GM19455 (cell line): ENCODE data around the gene ZNF384.

ENCODE experiments used
- ATAC-seq: cut with Tn5 transposase; IDR thresholded peaks from one replicate; pipeline ENCODE4 v1.9.1; 2021; ENCODE audit not compliant: unreplicated experiment

Gene ZNF384

GRCh38 chr12:6653987-6654386 is 35.2 kb downstream of the ZNF384 start:
- ATAC-seq = no peak

DNA sequence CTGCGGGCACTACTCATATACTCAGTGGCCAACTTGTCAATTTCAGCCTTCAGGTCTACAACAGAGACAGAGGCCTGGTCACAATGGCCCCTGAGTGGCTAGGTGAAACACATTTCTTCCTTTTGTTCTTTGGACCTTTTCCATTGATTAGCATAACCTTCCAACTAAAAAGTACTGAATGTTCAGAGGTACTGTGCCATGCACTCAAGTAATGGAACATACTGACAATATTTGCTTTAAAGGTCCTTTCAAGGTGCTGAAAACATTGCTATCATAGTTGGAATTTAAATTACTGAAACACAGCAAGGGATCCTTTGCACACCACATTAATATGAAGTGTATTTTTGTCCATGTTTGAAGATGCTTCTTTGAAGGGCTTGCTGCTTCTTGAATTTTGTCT is 35.8 kb downstream of the ZNF384 start:
- ATAC-seq = no peak

GRCh38 chr12:6652391-6652790 is 36.8 kb downstream of the ZNF384 start:
- ATAC-seq = no peak

GRCh38 chr12:6650832-6651231 is 38.3 kb downstream of the ZNF384 start:
- ATAC-seq = no peak

- ATAC-seq = no peak
Observed at GRCh38 chr12:6647083-6647604, 42.0 kb downstream of the ZNF384 start, which contains the start of gene ACRBP. ACRBP (minus strand) TSS chr12:6647432; CDS start chr12:6647366, 66 bp downstream.

GRCh38 chr12:6646276-6647082 is 42.7 kb downstream of the ZNF384 start:
- no peak for ATAC-seq

- ATAC-seq = no peak
Observed at GRCh38 chr12:6644903-6645302, 44.3 kb downstream of the ZNF384 start.

GRCh38 chr12:6644257-6644596 is 44.9 kb downstream of the ZNF384 start:
- ATAC-seq = no peak

DNA sequence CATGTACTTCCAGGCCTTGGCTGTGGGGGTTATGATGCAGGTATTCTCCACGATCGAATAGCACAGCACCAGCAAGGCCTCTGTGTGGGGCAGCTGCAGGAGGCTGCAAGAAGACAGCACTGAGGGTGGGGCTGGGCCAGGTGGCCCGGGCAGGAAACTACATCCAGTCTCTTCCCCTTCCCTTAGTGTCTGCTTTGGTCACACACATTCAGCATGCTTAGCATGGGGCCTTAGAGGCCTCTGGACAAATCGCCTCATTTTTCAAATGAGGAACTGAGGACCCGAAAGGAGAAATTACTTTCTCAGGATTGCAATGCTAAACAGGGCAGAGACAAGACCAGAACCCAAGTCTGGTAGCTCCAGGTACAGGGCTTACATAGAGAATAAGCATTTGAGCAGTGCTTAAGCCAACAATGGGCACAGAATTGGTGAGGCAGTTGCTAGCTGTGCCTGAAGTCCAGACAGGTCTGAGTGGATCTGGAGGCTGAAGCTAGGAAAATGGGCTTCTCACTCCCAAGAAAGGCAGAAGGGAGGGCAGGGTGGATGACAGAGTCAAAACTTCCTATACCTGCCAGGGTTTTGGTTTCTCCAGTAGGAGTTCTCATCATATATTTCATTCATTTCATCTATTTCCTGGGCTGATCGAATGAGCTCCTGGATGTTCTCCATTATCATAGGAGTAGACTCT is 45.5 kb downstream of the ZNF384 start:
- no peak for ATAC-seq

GRCh38 chr12:6641131-6641530 is 48.0 kb downstream of the ZNF384 start:
- ATAC-seq = no peak

DNA sequence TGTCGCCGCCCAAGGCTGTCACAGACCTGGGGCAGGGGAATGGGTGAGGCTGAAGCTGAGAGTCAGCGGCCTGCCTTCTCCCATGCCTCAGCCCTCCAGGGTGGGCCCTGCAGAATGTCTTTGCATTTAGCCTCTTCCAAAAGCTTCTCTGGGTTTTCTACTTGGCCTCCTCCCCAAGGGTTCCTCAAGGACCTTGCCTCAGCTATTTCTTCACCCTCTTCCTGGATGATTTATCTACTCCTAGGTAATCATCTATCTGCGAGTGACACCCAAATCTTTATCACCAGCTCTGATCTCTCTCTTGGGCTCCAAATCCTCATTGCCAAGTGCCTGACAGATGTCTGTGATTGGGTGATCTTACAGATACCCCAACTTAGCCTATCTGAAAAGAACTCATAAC is 48.7 kb downstream of the ZNF384 start:
- no peak for ATAC-seq

- ATAC-seq = no peak
Observed at GRCh38 chr12:6639151-6639801, 49.9 kb downstream of the ZNF384 start.

- no peak for ATAC-seq
Observed at GRCh38 chr12:6638305-6638704, 50.9 kb downstream of the ZNF384 start.

GRCh38 chr12:6635856-6636531 is 53.2 kb downstream of the ZNF384 start, which contains the start of gene LPAR5:
LPAR5 (minus strand) TSS chr12:6635959; CDS start chr12:6621248, 14,711 bp downstream.
- no peak for ATAC-seq

DNA sequence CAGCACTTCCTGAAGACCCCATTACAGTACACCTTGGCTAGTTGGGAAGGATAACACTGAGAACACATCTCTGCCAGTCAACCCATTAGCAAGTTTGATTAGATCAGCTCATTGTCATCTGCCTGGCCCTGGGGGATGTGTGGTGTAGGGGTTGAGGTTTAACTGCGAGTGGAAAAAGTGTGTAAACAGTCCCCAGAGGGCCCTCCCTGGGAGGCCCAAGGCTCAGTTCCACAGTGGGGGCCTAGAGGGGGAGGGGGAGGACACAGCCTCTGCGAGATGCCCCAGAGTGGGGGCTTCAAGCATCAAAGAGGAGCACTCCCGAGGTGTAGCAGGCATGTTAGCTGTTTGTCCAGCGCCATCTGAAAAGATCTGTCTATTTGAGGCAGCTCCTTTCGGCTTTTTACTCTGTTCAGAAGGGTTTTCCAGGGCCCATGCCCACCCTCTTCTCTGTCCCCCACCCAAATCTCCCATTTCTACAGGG is 53.8 kb downstream of the ZNF384 start:
- ATAC-seq = no peak

GRCh38 chr12:6632026-6632983 is 56.9 kb downstream of the ZNF384 start:
- peak; percentile 57 for ATAC-seq

- ATAC-seq = no peak
Observed at GRCh38 chr12:6631549-6631961, 57.6 kb downstream of the ZNF384 start.

DNA sequence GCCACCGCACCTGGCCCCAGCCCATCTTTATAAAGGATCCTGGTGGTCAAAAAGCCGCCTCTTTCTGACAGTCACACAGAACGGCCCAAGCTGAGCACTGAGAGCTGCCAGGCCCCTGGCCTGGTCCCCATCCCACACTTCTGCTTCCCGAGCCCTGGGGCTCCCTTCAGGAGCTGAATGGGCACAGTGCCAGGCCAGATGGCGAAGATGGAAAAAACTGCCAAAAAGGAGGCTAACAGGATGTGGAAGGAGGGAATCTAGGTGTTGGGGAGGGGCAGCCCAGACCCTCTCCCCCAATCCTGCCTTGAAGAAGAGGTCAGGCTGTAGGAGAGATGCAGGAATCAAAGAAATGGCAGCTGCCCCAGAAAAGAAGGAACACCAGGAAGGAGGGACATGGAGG is 58.4 kb downstream of the ZNF384 start:
- no peak for ATAC-seq

- no peak for ATAC-seq
Observed at GRCh38 chr12:6627616-6628015, 61.6 kb downstream of the ZNF384 start.
